BE2C (cell line): ENCODE results near the gene GABRR2.

Source experiments
- DNase-seq: peaks from one replicate; pipeline ENCODE4 v3.0.0-alpha.2; 2020
- H3K27me3 ChIP-seq: fragments of 250-450 bp; sonication (Bioruptor Pico); 2 replicates; pipeline ENCODE4 v1.5.1; 2020; ENCODE audit warnings: mild to moderate bottlenecking
- H3K36me3 ChIP-seq: fragments of 250-450 bp; sonication (Bioruptor Pico); 2 replicates; pipeline ENCODE4 v1.5.1; 2020; ENCODE audit warnings: mild to moderate bottlenecking
- H3K4me1 ChIP-seq: fragments of 250-450 bp; sonication (Bioruptor Pico); 2 replicates; pipeline ENCODE4 v1.5.1; 2020
- H3K4me3 ChIP-seq: 2 replicates; pipeline ENCODE4 v1.5.1; 2011; ENCODE audit warnings: low read depth, low read length
- H3K9me3 ChIP-seq: fragments of 250-450 bp; sonication (Bioruptor Pico); 2 replicates; pipeline ENCODE4 v1.5.1; 2020
- TF ChIP-seq, protein P1 (sequence below): IDR thresholded peaks from 2 replicates; pipeline ENCODE4 v1.5.1; 2012; ENCODE audit warnings: mild to moderate bottlenecking, low read depth, low read length

GABRR2 gene

DNA sequence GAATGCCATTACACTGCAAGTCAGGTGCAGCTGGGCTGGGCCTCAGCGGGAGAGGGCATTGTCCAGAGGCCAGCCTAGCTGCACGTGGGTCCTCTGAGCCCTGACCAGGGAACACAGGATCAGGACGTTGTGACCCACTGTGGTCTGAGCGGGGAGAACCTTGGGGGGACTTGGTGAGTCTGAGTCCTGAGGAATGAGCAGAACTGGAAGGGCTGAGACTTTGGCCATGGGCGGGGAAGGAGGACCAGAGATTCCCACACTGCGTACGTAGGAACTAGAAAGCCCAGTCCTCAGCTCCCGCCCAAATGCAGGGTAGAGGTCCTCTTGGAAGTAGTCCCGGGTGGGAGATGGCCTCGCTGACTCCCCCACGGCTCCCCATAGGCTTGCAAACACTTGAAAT, 42.5 kb downstream of the GABRR2 start:
- H3K27me3 ChIP-seq, result no peaks in the 10 kb centered on the region
- TF ChIP-seq, protein P1, sequence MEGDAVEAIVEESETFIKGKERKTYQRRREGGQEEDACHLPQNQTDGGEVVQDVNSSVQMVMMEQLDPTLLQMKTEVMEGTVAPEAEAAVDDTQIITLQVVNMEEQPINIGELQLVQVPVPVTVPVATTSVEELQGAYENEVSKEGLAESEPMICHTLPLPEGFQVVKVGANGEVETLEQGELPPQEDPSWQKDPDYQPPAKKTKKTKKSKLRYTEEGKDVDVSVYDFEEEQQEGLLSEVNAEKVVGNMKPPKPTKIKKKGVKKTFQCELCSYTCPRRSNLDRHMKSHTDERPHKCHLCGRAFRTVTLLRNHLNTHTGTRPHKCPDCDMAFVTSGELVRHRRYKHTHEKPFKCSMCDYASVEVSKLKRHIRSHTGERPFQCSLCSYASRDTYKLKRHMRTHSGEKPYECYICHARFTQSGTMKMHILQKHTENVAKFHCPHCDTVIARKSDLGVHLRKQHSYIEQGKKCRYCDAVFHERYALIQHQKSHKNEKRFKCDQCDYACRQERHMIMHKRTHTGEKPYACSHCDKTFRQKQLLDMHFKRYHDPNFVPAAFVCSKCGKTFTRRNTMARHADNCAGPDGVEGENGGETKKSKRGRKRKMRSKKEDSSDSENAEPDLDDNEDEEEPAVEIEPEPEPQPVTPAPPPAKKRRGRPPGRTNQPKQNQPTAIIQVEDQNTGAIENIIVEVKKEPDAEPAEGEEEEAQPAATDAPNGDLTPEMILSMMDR, result no peak
- no peaks in the 10 kb centered on the region for H3K36me3 ChIP-seq
- DNase-seq, result no peak
- no peaks in the 10 kb centered on the region for H3K4me1 ChIP-seq
- no peak overlapping the region for H3K4me3 ChIP-seq
- no peaks in the 10 kb centered on the region for H3K9me3 ChIP-seq

DNA sequence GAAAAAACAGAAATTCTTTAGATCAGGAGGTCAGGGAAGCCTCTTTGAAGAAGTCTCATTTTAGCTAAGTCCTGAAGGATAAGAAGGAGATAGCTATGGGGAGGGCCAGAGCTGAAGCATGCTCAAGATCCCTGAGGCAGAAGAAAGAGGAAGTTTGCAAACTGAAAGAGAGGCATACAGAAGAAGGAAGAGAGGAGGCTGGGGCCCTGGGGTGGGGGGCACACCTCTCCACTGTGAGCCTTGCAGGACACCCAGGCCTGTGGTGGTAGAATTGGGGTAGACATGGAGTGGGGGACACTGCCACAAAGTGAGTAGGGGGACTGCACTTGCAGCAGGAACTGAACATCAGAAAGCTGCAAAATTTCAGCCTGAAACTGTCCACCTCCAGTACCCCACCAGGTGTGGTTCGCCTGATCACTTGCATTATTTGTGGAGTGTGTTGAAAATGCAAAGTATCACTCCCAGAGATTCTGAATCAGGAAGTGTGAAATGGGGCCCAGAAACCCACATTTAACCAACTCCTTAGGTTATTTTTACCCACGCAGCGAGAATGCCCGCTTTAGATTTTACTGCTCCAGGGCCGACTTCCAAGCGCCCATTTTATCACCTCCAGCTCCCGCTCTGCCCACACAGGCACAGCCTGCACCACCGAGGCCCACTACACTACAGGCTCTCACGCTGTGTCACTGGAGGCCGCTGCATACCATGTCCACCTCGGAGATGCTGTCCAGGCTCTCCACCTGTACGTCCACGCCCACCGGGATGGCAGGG, 44.0 kb downstream of the GABRR2 start:
- Histone ChIP-seq H3K4me1 (no peaks in the 10 kb centered on the region), H3K36me3 (no peaks in the 10 kb centered on the region), H3K4me3 (no peak overlapping the region), H3K27me3 (no peaks in the 10 kb centered on the region), H3K9me3 (no peaks in the 10 kb centered on the region)
- DNase-seq, result no peak
- TF ChIP-seq, protein P1, result no peak

DNA sequence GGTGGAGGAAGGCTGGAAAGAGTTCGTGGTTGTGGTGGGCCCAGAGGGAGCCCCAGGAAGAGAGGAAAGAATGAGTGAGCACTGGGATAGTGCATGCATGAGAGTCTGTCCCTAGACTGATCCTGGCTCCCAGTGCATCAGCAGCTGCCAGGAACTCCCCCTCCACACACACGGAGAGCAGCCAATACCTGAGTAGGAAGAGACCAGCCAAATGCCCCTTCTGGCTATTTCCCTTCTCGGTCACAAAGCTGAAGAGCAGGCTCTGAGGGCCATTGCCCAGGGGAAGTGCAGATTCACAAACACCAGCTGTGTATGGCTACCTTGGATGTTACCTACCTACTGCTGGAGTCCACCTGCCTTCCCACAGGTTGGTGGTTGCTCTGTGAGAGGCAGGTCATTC, 45.1 kb downstream of the GABRR2 start:
- no peaks in the 10 kb centered on the region for H3K4me1 ChIP-seq
- TF ChIP-seq, protein P1, result no peak
- H3K27me3 ChIP-seq, result no peaks in the 10 kb centered on the region
- H3K9me3 ChIP-seq, result no peaks in the 10 kb centered on the region
- H3K4me3 ChIP-seq, result no peak overlapping the region
- DNase-seq, result no peak
- no peaks in the 10 kb centered on the region for H3K36me3 ChIP-seq

DNA sequence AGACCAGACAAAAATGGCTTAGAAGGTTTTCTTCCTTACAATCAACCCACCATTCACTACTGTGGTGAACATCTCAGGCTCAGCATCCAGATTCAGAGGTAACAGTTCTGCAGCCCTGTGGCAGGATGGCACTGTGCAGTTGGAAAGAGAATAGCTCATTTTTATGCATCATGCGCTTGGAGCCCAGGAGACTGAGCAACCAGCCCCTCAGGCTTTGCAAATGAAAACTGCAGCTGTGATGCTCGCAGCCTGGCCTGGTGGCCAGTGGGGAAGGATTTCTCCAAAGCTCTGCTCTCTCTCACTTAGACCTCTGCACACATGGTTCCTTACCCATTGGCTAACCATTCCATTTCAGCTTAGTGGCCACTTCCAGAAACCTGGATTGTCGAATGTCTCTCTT, 45.8 kb downstream of the GABRR2 start:
- Histone ChIP-seq H3K27me3 (no peaks in the 10 kb centered on the region), H3K36me3 (no peaks in the 10 kb centered on the region), H3K4me1 (no peaks in the 10 kb centered on the region), H3K4me3 (no peak overlapping the region), H3K9me3 (no peaks in the 10 kb centered on the region)
- no peak for DNase-seq
- TF ChIP-seq, protein P1, result no peak

DNA sequence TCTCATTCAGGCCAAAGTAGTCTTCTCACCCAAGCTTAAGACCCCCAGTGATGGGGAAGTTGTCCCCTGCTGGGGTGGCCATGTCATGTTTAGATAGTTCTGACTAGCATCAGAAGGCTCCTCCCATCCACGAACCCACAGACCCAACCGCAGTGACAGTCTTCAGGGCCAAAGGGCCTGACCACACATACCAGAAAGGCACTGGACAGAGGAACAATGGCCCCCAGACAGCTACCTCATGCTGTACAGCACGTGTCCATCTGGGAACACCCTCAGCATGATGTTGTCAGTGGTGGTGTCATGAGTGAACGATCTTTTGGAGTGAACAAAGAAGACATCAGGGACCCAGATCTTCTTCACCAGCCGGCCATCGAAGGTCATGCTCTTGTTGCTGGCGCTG, 46.3 kb downstream of the GABRR2 start:
- DNase-seq, result no peak
- H3K4me1 ChIP-seq, result no peaks in the 10 kb centered on the region
- TF ChIP-seq, protein P1, result no peak
- H3K36me3 ChIP-seq, result no peaks in the 10 kb centered on the region
- no peaks in the 10 kb centered on the region for H3K27me3 ChIP-seq
- H3K9me3 ChIP-seq, result no peaks in the 10 kb centered on the region
- H3K4me3 ChIP-seq, result no peak overlapping the region

DNA sequence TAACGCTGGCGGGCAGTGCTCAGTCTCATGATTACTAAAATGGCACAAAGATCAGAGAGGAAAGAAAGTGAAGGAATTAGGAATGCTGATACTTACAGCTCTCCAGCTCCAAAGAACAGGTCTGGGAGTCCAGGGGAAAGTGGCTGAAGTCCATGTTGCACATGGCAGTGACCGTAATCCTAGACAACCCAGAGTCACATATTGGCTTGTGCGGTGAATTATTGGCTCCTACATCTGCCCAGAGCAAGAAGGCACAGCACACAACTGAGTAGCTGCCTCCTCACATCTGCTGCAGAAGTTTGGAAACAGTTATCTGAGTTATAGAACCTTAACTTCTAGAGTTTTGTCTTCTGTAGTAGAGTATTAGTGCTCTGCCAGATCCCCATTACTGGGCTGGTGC, 47.2 kb downstream of the GABRR2 start:
- DNase-seq, result no peak
- TF ChIP-seq, protein P1, result no peak
- no peaks in the 10 kb centered on the region for H3K9me3 ChIP-seq
- no peaks in the 10 kb centered on the region for H3K27me3 ChIP-seq
- no peak overlapping the region for H3K4me3 ChIP-seq
- no peaks in the 10 kb centered on the region for H3K36me3 ChIP-seq
- no peaks in the 10 kb centered on the region for H3K4me1 ChIP-seq
